Cerebellar cortex (tissue), 1 donor: ENCODE measurements around the gene MYCL.
"Not testable (repeated sequence)": the region's sequence is repeated elsewhere in the genome, so short reads cannot be mapped to it uniquely, and the experiment has no call there.

Experiments used
- DNase-seq: peaks from one replicate; pipeline ENCODE4 v3.0.0-alpha.2; 2015; ENCODE audit warnings: low spot score

Gene MYCL

DNA sequence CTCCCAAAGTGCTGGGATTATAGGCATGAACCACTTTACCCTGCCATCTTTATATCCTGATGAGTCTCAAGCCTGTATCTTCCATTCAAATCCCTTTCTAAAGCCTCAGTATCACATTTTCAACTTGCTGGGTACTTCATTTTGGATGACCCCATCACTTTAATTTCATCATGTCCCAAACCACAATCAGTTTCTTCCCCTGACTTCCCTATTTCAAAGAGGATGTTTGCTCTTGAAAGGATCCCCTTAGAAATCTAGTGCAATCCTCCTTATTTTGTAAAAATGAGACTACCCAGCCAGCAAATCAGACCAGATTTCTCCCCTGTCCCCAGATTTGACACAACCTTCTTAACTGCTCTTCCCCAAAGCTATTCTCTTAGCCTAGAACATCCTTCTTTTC, 11.4 kb downstream of the MYCL start:
- no peak for DNase-seq

DNA sequence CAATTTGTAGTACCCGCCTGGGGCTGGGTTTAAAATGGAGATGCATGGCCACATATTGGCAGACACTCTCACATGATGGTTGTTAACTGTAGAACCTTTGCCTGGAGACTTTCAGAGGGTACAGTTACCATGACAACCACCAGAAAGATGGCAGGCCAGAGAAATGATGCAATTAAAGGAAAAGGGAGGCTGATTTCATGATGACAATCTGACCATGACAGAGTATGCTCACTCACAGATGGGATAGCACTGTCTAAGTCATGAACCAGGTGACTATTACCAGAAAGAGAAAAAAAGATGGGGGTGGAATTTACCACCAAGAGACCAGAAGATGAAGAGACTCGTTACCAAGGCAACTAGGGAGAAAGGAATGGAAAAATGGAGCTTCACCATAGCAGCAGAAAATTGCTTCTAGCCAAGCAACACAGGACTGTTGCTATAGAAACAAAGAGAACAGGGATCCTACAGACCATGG, 14.9 kb downstream of the MYCL start:
- DNase-seq = peak; percentile 85

DNA sequence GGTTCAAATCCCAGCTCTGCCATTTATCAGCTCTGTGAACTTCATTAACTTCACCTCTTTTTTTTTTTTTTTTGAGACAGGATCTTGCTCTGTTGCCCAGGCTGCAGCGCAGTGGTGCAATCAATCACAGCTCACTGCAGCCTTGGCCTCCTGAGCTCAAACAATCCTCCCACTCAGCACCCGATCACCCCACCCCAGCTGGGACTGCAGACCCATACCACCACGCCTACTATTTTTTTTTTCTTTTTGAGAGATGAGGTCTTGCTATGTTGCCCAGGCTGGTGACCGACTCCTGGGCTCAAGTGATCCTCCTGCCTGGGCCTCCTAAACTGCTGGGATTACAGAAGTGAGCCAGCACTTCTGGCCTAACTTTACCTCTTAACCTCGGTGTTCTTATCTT, 16.2 kb downstream of the MYCL start:
- DNase-seq = no peak

DNA sequence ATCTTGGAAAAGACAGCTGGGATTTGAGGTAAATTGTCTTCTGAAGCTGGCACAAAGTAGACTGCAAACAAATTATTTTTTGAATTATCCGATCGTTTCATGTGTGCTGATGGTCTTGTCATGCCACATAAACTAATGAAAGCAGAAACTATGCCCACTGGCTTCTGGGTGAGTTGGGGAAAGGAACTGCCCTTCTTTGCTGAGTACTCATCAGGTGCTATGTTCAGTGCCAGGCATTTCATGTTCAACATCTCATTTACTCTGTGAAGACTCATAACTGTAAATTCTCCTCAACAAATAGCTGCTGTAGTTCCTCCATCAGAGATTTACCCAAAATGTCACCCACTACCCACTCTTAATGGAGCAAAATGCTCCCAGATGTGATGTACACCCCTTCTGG, 19.6 kb downstream of the MYCL start:
- no peak for DNase-seq

DNA sequence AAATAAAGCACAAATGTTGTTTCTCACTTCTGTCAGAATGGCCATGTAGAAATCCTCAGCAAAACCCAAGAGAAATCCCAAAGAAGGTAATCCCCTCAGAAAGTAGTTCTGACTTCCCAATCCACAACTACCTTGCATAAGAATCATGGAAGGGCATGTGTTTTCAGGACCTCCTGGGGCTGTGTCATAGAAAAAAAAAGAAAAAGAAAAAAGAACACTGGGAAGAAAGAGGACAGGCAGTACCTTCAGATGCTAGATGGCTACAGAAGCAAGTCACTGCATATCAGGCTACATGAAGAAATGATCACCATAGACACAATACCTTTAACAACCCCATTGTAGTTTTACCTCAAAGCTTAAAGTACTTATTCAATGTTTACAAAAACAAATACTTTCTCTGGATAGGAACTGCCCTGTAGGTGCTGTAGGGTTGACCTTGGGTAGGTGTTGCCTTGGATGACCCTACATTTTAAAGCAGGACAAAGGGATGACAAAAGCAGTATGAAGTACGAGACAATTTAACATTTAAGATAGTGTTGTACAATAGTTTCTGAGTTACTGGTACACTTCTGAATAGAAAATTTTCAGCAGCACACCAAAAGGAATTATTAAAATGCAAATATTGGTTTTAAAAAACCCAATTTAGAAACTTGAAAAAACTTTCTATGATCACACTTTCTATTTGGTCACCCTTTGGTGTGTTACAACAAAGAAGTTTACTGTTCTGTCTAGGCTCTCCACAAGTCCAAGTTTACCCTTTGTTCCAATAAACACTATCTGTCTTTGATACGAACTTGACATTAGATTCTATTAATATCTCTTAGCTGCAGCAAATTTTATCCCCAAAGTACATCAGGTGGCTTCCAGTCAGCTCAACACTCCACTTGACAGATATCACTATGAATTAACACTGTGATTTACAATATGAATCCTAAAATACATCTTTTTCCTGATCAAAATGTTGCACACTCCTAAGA, 23.4 kb downstream of the MYCL start:
- DNase-seq = no peak

DNA sequence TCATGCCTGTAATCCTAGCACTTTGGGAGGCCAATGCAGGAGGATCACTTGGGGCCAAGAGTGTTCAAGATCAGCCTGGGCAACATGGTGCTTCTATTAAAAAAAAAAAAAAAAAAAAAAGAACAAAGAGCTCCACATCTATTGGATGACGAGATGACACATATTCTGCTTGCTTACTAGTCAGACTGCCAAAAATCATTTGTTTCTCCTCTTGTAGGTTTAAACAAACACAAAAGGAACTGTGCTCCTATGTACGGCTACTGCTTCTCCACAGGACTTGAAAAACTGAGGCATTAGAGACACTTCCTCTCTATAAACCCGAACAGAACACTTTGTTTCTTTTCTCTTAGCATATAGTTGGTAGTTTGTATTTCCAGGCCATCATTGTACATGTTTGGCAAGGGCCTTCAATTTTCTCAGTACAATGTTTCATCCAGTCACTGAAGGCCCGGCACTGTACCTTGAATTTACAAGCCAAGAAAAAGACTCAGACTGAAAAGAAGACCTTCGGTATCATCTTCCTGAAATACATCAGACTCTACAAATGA, 24.4 kb downstream of the MYCL start:
- DNase-seq = no peak

DNA sequence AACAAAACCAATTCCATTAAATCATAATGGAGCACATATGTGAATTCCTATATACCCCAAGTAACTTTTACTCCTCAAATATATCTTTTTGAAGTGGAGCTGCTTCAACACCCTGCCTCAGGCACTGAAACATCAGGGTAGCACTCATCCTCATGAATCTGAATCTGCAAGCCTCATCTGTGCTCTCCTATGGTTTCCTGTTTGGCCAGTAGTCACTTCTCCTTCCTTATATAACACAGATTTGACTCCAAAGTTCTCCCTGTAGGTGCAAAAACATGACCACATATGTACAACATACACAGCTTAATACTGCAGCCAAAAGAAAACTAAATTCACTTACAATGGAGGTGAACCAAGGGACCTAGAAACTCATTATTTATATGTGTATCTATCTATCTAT, 25.6 kb downstream of the MYCL start:
- no peak for DNase-seq

DNA sequence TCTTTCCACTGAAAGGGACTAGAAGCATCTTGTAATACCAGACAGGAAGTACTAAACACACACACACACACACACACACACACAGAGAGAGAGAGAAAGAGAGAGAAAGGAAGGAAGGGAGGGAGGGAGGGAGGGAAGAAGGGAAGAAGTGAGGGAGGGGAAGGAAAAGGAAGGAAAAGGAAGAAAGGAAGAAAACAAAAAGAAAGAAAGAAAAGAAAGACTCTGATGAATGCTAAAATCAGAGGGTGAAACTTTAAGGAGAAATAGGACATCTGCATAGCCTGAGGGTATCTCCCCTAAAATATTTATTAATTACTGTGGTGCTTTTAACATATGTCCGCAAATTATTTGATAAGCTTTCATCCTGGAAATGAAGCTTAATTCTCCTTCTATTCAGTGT, 29.0 kb downstream of the MYCL start:
- DNase-seq = no peak

DNA sequence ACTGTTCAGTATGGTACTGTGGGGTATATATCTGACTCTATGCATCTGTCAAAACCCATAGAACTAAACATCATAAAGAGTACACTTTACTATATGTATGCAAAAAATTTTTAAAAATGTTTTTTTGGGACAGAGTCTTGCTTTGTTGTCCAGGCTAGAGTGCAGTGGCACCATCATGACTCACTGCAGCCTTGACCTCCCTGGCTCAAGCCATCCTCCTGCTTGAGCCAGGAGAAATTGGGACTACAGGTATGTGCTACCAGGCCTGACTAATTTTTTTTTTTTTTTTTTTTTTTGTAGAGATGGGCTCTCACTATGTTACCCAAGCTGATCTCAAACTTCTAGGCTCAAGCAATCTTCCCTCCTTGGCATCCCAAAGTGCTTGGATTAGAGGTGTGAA, 29.9 kb downstream of the MYCL start:
- DNase-seq = no peak

DNA sequence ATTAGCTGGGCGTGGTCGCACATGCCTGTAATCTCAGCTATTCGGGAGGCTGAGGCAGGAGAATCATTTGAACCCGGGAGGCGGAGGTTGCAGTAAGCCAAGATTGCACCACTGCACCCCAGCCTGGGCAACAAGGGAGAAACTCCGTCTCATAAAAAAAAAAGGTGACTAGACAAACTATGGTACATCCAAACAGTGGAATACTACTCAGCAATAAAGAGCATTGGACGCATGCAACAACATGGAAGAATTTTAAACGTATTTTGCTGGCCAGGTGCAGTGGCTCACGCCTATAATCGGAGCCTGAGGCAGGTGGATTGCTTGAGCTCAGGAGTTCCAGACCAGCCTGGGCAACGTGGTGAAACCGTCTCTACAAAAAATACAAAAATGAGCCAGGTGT, 30.7 kb downstream of the MYCL start:
- not testable (repeated sequence) for DNase-seq

DNA sequence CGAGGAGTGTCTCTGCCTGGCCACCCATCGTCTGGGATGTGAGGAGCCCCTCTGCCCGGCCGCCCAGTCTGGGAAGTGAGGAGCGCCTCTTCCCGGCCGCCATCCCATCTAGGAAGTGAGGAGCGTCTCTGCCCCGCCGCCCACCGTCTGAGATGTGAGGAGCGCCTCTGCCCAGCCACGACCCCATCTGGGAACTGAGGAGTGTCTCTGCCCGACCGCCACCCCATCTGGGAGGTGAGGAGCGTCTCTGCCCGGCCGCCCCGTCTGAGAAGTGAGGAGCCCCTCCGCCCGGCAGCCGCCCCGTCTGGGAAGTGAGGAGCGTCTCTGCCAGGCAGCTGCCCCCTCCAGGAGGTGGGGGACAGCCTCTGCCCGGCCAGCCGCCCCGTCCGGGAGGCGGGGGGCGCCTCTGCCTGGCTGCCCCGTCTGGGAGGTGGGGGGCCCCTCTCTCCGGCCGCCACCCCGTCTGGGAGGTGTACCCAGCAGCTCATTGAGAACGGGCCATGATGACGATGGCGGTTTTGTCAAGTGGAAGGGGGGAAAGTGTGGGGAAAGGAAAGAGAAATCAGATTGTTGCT, 32.1 kb downstream of the MYCL start:
- DNase-seq = not testable (repeated sequence)

DNA sequence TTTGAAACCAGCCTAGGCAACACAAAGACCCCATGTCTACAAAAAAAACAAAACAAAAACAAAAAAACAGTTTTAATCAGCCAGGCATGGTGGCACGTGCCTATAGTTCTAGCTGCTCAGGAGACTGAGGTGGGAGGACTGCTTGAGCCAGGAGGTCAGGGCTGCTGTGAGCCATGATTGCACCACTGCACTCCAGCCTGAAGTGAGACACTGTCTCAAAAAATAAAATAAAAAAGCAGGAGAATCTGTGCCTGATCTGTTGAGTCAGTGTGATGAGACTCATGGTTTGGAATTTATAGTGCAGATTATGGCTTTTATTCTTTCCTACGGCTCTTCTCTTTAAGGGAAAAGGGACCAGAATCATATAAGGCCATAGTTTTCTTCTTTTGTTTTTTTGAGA, 35.0 kb downstream of the MYCL start:
- no peak for DNase-seq

DNA sequence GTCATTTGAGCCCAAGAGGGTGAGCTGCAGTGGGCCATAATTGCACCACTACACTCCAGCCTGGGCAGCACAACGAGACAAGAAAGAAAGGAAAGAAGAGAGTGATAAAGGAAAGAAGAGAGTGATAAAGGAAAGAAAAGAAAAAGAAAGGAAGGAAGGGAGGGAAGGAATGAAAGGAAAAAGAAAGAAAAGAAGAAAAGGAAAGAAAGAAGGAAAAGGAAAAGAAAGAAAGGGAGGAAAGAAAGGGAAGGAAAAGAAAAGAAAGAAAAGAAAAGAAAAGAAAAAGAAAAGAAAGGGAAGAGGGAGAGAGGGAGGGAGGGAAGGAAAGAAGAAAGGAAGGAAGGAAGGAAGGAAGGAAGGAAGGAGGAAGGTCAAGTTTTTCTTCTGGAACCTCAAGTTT, 36.0 kb downstream of the MYCL start:
- no peak for DNase-seq

DNA sequence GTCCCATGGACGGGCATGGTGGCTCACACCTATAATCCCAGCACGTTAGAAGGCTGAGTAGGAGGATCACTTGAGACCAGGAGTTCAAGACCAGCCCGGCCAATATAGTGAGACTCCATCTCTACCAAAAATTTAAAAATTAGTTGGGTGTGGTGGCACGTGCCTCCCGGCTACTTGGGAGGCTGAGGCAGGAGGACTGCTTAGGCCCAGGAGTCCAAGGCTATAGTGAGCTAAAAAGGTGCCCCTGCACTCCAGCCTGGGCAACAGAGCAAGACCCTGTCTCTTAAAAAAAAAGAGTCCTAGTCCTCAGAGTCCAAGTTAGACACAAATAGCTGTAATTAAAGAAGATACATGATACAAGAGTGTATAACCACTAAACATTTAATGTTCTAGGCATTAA, 38.5 kb downstream of the MYCL start:
- no peak for DNase-seq

DNA sequence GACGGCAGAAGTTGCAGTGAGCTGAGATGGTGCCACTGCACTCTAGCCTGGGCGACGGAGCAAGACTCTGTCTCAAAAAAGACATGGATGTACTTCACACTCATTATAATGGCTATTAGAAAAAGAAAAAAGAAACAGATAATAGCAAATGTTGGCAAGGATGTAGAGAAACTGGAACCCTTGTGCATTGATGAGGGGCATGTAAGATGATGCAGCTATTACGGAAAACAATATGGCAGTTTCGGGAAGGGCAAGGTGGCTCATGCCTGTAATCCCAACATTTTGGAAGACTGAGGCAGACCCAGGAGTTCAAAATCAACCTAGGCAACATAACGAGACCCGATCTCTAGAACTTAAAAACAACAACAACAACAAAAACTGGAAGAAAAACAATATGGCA, 40.7 kb downstream of the MYCL start:
- no peak for DNase-seq

DNA sequence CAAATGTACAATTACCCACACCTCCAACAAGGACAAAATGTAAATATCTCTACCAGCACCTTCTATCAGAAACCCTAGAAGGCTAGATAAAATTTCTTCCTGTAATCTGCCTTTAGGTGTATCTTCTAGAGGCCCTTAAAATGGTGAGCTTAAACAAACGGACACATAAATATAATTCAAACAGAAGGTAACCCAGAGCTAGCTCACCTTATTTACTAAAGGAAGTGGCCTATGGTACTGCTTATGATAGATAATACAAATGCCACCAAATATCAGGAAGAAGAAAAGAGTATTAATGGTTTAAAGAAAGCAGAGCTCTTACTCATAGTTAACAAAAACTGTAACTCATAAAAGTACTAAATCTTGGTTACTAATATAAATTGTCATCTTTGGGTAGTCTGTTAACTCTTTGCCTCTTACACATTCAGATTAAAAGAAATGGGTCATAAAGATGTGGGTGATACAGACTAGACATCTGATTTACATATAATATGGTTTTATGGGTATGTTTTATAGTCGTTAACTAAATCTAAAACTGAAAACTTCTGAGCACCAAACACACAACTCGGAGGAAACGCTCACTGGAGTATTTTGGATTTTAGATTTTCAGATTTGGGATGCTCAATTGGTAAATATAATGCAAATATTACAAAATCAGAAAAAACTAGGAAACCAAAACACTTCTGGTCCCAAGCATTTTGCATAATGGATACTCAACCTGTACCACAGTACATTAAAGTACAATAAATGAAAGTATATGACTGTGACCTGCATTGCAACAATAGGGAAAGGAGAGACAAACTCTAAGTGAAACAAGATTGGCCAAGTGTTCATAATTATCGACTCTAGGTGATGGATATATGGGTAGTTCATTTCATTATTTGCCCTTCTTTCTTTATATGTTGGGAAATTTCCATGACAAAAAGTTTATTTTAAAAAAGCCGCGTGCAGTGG, 41.6 kb downstream of the MYCL start:
- no peak for DNase-seq

DNA sequence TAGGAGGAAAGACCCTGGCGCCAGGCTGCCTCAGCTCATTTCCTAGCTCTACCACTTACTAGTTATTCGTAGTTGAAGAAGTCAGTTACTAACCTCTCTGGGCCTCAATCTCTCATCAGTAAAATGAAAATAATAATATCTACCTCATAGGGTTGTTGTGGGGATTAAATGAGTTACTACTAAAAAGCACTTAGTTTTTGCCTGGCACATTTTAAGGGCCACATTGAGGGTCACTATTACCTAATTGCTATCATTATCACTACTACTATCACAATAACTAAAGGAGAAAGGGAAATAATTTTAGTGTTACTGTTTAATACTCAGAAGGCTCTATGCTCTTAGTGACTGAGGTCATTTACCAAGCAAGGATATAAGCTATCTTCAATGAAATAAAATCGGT, 43.4 kb downstream of the MYCL start:
- DNase-seq = no peak

DNA sequence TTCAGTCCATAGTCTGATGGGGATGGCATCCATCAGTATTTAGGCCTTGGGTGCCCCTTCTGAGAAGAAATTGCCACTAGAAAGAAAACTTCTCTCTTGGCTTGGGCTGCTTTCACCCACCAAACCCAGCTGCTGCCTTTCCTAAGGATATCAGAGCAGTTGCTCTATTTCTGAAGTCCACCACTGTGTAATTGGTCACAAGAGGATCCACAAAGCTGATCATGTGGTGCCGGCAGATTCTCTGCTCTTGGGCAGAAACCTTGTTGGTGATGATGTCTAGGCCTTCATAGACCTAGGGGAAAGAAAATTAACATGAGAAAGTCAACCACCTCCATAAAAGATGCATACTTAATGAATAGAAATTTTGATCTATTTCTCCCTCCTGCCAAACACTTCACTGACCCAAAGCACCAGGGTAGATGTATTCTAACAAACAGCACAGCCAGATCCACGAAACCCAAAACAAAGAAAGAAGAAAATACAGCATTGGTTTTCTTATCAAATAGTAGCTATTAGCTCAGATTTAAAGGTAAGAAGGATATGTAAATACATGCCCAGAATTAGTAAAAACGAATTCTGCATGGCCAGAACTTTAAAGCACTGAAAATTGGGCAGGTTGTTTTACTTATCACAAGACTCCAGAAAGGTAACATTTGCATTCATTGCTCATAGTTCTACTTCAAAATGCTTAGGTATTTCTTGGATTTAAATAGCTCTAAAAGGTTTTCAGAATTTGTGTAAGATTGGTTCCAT, 44.4 kb downstream of the MYCL start:
- no peak for DNase-seq

DNA sequence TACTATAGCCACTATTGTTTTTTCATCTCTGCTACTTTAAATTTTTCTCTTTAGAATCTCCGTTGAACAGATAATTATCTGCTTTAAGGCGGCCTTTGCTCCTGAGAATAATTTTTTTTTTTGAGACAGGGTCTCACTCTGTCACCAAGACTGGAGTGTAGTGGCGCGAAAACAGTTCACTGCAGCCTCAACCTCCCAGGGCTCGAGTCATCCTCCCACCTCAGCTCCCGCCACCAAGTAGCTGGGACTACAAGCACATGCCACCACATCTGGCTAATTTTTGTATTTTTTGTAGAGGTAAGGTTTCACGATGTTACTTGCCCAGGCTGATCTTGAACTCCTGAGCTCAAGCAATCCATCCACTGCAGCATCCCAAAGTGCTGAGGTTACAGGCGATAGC, 47.0 kb downstream of the MYCL start:
- DNase-seq = no peak

DNA sequence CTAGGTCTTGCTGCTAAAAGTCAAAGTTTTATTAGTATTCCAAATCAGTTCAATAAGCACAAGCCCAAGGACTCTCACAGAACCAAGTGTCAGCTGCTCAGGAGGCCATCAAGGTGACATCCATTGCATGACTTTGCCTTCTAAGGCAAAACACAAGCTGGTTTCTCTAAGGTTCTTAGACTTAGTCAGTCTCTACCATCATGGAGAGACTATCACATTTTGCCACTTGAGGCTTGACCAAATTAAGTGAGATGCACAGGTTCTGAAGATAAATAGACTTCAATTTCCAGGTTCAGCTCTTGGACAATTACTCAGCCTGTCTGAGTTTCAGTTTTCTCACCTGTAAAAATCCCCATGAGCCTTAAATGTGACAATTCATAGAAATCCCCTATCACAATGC, 47.4 kb downstream of the MYCL start:
- no peak for DNase-seq

DNA sequence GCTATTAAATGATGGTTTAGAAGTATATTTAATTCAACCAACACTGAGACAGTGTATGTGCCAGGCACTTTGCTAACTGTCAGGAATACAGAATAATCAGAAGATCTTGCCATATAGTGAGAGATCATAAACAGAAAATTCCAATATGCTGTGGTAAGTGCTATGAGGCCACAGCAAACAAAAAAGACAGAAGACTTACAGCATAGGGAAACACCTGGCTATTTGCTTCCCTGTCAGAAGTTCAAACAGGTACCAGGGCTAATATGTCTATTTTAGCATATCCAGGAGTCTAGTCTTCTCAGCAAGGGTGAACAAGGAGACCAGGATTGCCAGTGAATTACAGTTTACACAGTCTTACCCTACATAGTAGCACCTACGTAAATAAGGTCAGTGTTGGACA, 48.8 kb downstream of the MYCL start:
- DNase-seq = peak; percentile 20
